HG02840 (cell line): Measurements from ENCODE around the gene MKLN1.
"Not testable (repeated sequence)": the region's sequence is repeated elsewhere in the genome, so short reads cannot be mapped to it uniquely, and the experiment has no call there.

Source experiments
- ATAC-seq: cut with Tn5 transposase; IDR thresholded peaks from one replicate; pipeline ENCODE4 v1.9.1; 2021; ENCODE audit warnings: mild to moderate bottlenecking, moderate library complexity, moderate number of reproducible peaks; ENCODE audit not compliant: unreplicated experiment, low FRiP score

MKLN1 gene

GRCh38 chr7:131327626-131328376, at the start of gene MKLN1:
Gene MKLN1, plus strand, starts transcription at chr7:131327876. Its CDS starts 24 bp downstream, at chr7:131327900.
- peak; percentile 85 for ATAC-seq

- no peak for ATAC-seq
Observed at GRCh38 chr7:131279044-131279443, 48.6 kb upstream of the MKLN1 start.

DNA sequence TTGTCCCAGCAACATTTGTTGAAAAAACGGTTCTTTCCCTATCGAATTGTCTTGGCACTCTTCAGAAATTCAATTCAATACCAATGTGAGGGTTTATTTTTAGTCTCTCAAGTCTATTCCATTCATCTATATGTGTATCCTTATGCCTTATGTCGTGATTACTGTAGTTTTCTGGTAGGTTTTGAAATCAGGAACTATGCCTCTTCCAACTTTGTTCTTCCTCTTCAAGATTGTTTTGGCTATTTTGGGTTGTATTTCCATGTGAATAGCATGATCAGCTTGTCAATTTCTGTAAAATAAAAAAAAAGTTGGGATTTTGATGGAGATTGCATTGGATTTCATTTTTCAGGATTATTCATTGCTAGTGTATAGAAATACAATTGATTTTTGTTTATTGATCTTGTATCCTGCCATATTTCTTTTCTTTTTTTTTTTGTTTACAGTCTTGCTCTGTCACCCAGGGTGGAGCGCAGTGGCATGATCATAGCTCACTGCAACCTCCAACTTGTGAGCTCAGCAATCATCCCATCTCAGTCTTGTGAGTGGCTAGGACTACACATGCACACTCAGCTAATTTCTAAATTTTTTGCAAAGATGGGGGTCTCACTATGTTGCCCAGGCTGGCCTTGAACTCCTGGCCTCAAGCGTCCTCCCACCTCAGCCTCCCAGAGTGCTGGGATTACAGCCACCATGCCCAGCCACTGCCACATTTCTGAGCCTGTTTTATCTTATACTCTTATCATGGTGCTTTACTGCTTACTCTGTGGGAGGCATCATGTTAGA, 46.2 kb upstream of the MKLN1 start:
- no peak for ATAC-seq

GRCh38 chr7:131284702-131285419, 42.8 kb upstream of the MKLN1 start:
- no peak for ATAC-seq

GRCh38 chr7:131285556-131285955, 42.1 kb upstream of the MKLN1 start:
- no peak for ATAC-seq

DNA sequence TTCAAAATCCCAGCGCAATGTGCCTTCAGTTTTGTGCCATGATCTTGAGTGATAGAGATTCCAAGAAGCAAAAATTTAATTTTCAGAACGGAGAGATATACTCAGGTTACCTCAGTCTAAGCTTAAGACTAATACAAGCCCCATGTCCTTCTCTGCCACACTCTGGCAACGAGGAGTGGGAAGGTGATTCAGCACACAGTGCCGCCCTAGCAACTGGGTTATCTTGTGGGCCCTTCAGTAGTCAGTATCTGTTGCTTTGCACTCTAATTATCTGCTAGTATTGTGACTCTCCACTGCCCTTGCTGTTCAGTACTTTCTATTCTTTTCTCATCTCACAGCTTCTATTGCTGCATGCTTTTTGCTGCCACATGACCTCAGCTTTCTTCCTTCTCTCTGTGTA, 39.2 kb upstream of the MKLN1 start:
- no peak for ATAC-seq

- no peak for ATAC-seq
Observed at GRCh38 chr7:131289051-131289450, 38.6 kb upstream of the MKLN1 start.

DNA sequence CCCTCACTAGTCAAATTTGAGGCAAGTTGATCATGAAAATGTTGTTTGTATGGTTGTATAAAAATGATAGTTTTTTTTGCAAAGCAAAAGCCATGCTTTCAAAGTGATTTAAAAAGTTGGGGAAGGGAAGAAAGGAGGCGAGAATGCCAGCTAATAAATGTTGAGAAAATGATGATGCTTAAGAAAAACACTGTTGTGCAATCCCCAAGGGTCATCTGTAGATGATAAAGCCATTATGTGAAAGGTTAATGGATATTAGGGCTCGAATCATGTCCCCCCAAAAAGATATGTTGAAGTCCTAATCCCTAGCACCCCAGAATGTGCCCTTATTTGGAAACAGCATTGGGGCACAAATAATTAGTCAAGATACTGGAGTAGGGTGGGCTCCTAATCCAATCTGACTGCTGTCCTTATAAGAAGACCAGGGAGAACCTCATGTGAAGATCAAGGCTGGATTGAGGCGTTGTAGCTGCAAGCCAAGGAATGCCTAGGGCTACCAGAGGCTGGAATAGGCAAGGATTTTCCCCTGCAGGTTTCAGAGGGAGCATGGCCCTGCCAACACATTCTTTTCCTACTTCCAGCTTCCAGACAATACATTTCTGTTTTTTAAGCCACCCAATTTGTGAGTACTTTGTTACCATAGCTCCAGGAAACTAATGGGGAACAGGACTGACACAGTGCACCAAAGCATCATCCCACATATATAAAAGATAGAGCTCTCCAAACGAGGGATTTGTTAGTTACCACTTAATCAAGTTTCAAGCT, 35.4 kb upstream of the MKLN1 start:
- ATAC-seq = no peak

- ATAC-seq = no peak
Observed at GRCh38 chr7:131293018-131293417, 34.7 kb upstream of the MKLN1 start.

- no peak for ATAC-seq
Observed at GRCh38 chr7:131294553-131294952, 33.1 kb upstream of the MKLN1 start.

DNA sequence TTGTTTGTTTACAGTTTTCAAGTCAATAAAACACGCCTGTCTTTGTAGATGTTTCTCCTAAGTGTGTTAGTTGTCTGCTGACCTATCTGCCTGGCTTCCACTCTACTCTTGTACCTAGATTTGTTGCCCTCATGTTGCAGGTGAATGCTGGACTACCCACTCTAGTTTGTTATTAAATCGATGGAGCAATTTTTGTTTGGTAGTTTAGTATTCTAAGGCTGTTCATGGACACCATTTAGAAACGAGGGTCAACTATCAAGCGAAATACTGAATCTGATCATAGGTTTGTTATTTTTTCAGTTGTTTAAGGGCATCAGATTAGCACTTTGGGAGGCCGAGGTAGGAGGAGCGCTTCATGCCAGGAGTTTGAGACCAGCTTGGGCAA, 29.1 kb upstream of the MKLN1 start:
- no peak for ATAC-seq

- ATAC-seq = no peak
Observed at GRCh38 chr7:131299074-131299473, 28.6 kb upstream of the MKLN1 start.

GRCh38 chr7:131300078-131300477, 27.6 kb upstream of the MKLN1 start:
- ATAC-seq = no peak

- no peak for ATAC-seq
Observed at GRCh38 chr7:131300572-131301466, 26.9 kb upstream of the MKLN1 start.

DNA sequence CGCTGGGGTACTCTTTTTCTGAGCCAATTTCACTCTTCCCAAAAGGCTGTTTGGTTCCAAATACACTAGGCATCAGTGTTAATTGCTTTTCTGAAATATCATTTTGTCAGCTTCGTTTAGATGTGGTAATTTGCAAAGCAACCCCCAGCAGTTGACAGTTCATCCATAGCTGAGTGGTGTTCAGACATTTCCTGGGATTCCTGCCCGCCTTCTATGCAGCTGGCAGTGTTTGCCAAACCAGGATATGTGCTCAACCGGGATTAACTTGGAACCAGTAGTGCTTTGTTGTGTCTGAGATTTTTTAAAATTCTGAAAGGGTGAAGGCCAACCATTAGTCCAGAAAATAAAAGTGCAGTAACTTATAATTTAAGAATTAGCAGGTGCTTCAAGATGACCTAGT, 25.2 kb upstream of the MKLN1 start:
- ATAC-seq = no peak

GRCh38 chr7:131302876-131303707, 24.6 kb upstream of the MKLN1 start:
- ATAC-seq = no peak

DNA sequence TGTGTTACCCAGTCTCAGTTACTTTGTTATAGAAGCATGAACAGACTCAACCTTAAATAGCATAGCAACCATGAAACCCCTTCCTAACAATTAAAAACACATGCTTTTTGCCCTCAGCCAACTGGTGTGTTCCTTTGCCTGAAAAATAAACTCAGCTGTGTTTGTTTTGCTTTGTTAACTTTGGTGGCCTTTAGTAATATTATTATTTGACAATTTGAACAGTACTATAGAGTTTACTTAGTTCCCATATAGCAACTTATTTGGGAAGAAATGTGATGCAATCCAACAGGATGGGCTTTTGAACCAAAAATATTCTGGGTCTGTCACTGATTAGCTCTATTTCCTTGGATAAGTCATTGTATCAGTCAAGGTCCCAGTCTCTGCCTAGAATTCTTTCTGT, 22.5 kb upstream of the MKLN1 start:
- ATAC-seq = no peak

DNA sequence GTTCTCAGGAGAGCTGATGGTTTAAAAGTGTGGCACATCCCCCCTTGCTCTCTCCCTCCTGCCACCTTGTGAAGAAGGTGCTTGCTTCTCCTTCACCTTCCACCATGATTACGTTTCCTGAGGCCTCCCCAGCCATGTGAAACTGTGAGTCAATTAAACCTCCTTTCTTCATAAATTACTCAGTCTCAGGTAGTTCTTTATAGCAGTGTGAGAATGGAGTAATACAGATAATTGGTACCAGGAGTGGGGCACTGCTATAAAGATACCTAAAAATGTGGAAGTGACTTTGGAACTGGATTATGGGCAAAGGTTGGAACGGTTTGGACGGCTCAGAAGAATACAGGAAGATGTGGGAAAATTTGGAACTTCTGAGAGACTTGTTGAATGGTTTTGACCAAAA, 21.6 kb upstream of the MKLN1 start:
- ATAC-seq = not testable (repeated sequence)

DNA sequence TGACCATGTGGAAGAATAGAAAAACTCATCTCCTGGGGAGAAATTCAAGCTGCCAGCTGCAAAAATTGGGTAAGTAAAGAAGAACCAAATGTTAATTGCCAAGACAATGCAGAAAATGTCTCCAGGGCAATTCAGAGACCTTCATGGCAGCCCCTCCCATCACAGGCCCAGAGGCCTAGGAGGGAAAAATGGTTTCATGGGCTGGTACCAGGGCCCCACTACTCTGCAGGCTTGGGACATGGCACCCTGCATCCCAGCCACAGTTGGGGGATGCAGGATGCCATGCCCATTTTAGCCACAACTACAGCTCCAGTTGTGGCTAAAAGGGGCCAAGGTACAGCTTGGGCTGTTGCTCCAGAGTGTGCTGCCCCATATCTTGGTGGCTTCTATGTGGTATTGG, 20.9 kb upstream of the MKLN1 start:
- no peak for ATAC-seq
